ENCODE results near the gene SEMA6D.

GRCh38 chr15:47669221-47669620 is 48.1 kb upstream of the SEMA6D start:
- TF ChIP-seq POLR2AphosphoS5 (IDR thresholded peaks at IDR 0.05; ENCODE audit: low read length) (no peak), CBX5 (IDR thresholded peaks at IDR 0.05; ENCODE audit: low read depth) (no peak), SMAD1 (IDR thresholded peaks at IDR 0.05; ENCODE audit: low read depth, partially characterized antibody) (no peak), SREBF2 (IDR thresholded peaks at IDR 0.05; ENCODE audit: low read length) (no peak), HDAC6 (IDR thresholded peaks at IDR 0.05; ENCODE audit: unreplicated experiment) (no peak), KAT2A (conservative IDR thresholded peaks at IDR 0.05; ENCODE audit: control insufficient read depth, low read depth, low read length) (no peak), POLR2A (IDR thresholded peaks at IDR 0.05; ENCODE audit: low read depth, low read length) (no peak), NR2C2 (IDR thresholded peaks at IDR 0.05; ENCODE audit: borderline replicate concordance, control insufficient read depth, insufficient read length, low read depth) (no peak), ATF2 (IDR thresholded peaks at IDR 0.05; ENCODE audit: low read length) (no peak), CTCF (IDR thresholded peaks at IDR 0.05 in 2 of 3, conservative IDR thresholded peaks at IDR 0.05 in 1 of 3; ENCODE audit: control insufficient read depth in 2 of 3, extremely low read depth in 1 of 3, insufficient read depth in 1 of 3, low read depth in 3 of 3, low read length in 3 of 3) (no peak), IRF5 (IDR thresholded peaks at IDR 0.05; ENCODE audit: borderline replicate concordance) (no peak)
